Muscle of back (tissue), 11 donors: ENCODE results near the gene TIMP3. TPM values are rescaled to one million over a fixed set of nuclear protein-coding genes. Genes with fewer than 3 reads are reported as not detected.
A peak's percentile ranks its signal among the peaks of the same experiment; 100 is the strongest.

ENCODE experiments used
- DNase-seq, 3 donors: peaks; one replicate each; pipeline versions ENCODE4 v3.0.0 to v3.0.0-alpha.2; 2013
- polyA plus RNA-seq, 10 donors: library from polyadenylated mRNA; unstranded; fragments of 120-200 nt; gene quantifications; one replicate each; pipeline ENCODE4 v1.2.1, GENCODE V29; 2013; ENCODE audit not compliant: insufficient read length in 10 of 10

Gene TIMP3
- polyA plus RNA-seq, 10 donors: 107 to 166 (median 133) TPM

DNA sequence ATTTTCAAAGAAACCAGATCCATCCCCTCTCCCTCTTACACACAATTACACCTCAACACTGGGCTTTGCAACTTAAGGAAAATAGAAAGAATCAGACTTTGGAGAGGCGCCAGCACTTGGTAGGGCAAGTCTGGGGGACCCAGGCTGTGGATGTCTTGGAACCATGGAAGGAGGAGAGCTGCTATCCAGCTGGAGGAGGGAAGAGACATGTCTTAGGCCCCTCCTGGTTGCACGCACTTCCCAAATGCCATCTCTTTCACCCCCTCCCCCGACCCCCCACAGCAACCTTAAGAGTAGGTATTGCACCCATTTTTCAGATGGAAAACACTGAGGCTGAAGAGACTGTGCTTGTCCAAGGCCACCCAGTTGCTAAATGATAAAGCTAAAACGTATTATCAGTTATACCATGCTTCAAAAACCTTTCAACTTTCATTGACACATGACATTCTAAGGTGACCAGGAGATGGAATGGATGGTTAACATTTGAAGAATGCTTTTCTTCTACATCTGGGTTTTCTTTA is 3.9 kb downstream of the TIMP3 start:
- no peak for DNase-seq

DNA sequence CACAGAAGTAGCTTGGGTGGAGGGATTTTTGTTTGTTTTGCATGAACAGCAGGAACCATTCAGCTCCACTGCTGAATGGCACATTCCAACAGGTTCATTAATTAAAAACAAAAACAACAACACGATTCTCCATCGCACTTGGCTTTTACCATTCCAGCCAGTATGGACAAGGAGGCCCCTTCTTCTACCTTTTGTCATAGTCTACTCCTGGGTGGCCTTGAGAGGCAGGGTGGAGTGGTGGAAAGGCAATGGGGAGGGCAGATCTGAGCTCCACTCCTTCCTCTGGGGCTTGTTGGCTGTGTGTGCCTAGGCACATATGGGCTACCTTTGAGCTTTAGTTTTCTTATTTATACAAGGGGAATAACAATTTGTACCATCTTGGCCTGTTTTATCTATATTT is 4.8 kb downstream of the TIMP3 start:
- no peak for DNase-seq

DNA sequence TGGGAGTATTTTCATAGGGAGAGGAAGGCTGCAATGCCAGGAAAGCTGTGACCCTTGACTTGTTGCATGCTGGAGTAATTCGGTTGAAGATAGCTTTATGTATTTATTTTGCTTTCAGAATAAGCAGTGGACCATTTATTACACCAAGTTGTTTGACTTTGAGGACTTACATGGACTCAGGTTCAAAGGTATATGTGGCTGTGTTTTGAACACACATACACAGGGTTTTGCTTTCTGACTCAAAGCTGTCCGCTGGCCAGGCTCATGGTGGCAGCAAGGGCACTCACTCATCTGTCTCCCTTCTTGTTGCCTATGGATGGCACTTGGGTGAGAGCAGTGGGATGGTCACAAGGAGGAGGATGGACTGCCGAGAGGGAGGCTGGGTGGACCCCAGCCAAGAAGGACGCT is 6.5 kb downstream of the TIMP3 start:
- DNase-seq: no peak

DNA sequence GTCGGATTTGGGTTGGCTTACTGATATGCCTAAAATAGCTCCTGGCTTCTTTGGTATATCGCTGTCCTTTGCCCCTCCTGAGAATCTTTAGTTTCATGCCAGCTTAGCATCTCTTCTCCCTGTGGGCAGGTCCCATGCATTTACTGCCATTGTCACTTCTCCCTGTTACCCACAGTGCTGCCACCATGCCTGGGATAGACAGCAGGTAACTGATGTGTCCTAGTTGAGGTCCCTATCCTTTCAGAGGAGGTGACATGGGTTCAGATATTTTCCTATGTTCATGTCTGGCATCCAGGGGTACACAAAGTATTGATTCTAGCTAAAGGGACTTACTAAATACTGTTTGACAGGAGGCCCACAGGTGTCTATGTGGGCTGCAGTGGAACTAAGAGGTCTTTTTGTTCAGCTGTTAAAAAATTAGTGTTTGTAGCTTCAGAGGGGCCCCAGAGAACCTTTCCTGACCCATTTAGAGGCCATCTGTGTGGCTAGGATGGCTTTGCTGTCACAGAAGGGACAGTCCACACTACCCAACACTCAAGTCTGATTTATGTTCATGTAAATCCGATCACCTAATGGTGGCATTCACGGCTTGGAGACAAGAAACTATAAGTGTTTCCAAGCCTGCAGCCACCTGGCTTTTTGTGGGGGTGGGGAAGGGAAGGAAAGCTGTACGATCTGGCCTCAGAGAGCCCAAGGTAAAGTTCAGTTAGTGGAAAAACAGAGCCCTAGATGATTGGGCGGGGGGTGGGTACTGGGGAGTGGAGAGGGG is 8.5 kb downstream of the TIMP3 start:
- no peak for DNase-seq

DNA sequence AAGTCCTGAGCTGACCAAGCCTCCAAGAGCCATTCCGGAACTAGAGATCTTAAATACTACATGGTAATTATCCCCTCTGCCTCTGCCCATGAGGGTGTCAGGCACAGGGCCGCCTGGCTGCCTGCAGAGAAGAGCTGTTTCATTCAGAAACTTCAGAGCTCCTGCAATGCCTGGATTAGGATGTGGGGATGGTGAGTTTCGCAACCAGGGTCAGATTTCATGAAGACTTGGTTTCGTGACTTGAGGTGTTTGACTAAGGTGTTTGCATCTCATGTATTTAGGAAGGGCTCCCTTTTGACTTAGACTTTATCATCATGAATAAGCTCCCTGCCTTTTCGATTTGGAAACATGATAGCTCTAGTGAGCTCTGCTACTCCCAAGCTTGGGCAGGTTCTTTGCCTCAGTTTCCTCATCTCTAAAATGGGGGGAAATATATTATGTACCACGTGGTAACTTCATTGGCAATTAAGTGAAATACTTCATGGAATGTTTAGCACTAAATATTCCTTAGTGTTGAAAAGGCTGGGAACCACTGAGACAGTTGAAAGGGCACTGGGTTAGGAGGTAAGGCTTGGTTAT is 9.1 kb downstream of the TIMP3 start:
- DNase-seq: no peak

DNA sequence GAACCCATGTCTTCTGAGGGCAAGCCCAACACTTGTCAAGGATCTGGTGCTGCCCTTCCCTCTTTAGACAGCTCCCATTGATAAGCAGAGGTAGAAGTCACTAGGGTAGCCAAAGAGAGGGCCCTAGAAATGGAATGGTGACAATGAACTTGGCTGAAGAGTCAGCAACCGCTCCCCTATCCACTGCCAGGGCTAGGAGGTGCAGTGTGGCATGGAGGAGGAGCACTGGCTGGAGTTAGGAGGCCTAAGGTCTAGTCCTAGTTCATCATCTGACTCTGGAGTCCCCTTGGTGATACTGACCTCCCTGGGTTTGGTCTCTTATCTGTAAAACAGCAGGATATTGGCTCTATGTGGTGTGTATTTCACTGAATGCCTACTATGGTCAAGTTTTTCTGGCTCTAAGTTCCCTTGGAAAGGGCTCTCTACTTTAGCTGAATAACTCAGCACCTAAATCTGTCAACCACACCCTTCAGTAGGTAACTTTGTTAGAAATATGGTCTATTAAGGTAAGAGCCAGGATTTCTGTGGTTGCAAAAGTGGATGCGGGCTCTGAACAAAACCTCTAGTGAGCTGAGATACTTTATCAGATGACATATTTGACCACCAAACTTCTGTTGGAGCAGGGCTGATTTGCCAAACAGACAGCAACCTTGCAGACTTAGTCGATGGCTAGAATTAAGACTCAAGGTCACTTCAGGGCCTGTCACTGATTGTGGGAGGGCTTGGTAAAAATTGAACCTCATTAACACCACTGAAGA is 10.5 kb downstream of the TIMP3 start:
- DNase-seq: no peak

DNA sequence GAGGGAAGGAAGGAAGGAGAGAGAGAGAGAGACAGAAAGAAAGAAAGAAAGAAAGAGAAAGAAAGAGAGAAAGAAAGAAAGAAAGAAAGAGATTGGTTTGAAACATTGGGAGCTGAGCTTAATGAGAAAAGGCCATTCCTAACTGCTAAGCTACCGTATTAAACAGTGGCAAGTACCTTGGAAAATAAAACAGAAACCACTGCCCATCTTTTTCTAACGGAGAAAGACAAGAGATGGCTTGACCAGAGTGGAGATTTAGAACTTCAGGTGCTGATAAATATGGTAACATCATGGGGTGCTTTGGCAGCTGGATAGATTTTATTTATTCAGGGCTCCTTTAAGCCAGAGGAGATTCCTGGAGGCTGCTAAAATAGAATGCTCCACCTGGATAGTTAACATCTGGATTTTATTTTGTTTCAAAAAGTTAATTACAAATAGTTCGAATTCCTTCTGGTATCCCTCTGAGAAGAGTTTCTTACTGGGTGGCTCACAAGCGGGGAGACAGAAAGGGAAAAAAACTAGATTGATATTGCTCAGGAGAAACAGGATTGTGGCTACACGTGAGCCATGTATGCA is 12.9 kb downstream of the TIMP3 start:
- no peak for DNase-seq

DNA sequence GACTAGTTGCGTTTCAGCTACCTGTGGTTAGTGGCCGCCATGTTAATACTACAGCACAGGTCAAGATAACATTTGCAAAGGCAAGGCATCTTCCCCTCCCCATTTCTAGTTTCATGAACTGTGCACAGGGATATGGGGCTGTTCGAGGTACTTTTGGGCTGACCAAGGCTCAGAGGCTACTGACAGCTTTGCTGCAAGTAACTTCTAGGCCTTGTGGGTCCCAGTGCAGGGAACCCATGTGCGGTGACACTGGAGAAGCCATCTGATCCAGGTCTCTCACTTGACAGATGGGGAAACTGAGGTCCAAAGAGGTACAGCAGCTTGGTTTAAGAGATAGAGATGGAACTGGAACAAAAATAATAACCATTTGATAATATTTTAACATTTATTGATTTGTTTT is 13.6 kb downstream of the TIMP3 start:
- DNase-seq: no peak

DNA sequence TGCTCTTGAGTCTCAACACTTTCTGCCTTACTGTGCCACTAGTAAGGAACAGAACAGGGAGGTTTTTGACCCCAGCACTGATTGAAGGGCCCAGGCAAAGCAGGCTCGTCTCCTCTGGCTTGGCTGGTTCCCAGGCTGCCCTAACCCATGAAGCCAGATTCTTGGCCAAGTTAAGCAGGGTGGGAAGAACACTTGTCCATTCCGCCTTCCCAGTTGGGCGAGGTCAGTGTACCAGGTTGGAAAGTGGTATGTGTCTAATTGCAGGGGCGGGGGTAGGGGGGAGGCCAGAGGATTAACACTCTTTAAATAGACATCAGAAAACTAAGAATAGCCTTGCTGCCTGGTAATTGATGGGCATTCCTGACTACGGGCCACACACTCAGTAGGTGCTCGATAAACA is 14.4 kb downstream of the TIMP3 start:
- DNase-seq: no peak

DNA sequence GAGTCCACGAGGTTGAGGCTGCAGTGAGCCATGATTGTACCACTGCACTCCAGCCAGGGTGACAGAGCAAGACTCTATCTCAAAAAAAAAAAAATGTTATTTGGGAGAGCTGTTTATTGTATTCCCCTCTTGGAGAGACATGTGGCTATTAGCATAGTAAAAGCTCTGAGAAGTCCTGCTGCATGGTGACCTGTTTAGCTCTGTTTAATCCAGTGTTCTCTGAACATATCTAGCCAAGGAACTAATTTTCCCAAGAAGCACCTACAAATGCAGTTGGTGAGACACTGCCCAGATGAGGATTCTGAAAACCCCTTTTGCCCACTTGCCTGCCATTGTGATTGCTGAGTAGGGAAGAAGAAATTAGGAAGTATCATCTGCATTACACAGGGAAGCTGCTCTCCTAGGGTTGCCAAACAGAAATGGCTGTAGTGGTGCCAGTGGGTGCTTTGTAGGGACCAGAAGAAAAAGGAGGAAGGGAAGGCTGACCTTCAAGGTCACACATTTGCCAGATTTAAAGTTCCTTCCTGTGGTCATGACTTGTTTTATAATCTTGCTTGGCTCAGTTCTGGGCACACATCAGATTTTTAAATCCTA is 15.7 kb downstream of the TIMP3 start:
- no peak for DNase-seq

DNA sequence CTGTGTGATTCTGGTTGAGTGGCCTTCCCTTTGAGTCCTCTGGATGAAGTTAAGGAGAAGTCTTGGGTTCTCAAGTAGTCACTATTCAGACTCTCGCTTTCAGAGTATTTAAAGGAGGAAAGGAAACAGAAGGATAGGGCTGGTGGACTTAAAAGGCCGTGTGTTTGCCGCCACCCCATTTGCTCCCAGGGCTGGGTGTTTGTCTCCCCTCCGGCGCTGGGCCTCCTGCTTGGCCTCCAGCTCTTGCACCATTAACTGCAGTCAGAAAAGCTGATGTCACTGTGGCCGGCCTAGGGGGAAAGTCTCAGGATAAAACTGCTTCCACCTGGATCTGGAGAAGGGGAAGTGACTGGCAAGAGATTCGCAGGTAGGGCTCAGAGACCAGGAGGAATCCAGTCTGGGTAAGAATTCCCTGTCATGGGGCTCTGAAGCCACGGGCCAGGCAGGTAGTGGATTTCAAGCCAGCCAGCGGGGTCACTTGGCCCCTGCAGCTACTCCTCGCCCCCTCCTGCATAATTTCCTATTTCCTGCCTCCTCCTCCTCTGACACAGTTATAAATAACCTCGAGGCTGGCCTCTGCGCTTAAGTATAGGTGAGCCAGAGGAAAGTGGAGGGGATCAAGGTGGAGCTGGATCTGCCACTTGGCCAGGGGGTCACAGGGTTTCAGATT is 17.1 kb downstream of the TIMP3 start:
- peak in 1 of 3 donors; percentile 67 for DNase-seq

DNA sequence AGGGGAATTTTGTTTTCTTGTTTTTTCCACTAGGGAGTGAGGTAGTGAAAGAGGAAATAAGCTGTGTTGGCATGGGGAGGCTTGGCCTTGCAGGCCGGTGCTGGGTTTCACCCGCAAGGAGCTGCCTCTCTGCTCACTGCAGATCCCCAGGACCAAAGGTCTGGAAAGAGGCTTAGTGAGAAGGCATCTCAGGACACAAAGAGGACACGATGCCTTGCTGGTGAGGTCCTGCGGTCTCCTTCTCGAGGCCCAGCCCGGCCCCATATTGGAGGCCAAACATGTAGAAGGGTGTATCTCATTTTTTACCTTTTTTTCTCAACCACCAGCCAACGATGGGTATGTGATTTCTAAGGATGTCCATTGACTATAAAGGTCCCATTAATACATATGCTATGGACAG is 17.6 kb downstream of the TIMP3 start:
- no peak for DNase-seq

DNA sequence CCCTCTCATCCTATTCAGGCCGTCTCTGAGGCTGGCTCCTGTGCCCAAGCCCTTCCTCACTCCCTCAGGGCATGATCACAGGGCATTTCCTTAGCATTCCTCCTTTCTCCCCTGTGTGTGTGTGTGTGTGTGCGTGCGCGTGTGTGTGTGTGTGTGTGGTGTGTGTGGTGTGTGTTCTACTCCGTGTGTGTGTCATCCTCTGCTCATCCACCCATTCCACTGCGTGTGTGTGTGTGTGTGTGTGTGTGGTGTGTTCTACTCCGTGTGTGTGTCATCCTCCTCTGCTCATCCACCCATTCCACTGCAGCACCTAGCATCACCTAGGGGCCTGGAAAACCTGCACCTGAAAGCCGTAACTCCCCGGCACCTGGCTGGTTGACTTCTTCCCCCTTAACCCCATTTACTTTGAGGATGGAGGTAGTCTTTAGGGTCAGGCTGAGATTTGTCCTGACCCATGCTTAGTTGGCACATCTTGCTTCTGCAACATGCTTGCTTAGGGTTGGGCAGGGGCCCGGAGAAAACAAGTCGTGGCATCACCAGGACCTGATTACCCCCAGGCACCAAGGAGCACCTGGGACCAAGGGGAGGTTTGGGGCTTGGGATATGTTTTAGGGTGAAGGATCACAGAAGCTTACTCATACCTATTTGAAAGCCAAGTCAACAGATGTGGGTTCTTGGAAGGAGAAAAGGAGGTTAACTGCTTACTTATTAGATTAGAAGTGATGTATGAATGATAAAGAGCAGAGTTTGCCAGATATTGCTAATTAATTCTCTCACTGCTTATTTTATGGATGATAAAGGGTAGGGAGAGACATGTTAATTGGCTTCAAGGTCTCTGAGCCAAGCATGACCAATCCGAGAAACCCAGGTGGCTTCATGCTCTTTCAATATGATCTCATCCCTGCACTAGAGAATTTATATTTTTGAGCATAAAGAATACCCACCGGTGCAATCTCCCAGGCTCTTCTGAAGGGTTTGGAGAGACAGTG is 18.9 kb downstream of the TIMP3 start:
- no peak for DNase-seq

DNA sequence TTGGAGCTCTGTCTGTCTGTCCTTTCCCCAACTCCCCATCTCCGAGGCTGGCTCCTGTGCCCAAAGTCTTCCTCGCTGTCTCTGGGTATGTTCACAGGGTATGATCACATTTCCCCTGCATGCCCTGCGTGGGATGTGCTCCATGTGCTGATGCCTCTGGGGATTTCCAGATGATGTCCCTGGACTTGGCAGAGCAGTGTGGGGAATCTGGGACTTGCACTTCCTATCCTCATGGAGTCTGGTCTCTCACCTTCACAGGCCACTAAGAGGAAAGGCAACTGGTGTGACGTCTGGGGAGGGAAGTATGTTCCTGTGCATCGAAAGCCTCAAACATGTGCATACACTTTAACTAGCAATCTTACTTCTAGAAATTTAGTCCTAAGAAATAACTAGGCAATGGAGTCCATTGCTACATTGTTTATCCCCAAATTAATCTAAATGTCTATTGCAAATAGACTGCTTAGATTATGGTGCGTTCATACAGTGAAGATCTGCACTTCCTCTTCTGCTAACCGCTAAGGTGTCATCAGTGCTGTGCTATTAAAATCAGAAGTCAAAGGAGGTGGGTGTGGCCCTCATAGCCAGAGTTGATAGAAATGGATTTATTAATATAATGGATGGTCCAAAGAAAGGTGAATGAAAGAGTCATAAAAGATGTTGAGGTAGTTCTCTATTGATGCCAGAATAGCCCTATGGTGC is 20.8 kb downstream of the TIMP3 start:
- no peak for DNase-seq

DNA sequence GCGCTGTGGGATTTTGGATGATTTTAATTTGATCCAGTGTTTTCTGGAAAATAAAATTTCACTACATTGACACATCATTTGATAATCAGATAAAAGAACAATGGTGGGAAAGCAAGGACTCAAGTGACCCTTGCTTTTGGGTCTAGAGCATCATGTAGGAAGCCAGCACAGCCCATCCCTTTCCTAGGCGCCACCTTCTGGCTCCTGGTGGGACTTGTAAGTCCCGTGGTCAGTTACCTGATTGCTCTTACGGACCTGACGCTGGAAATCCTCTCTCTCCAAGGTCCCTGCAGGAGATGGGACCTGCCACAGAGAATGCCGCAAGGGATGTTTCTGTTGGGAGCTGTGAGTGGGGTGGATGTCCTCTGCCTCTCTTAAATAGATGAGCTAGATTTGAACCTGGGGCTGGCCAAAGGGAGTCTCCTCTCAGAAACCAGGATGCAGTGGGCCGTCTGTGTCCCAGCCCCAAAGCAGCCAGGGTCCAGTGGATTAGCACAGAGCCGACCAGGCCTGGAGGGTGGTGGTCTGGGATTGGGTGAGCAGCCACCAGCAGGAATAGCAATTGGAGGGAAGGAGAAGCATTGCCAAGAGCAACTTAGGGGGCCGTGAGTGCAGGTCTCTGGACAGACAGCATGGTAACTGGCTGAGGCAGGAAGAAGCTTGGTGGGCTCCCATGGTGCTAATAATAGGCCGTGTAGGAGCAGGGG is 21.7 kb downstream of the TIMP3 start:
- DNase-seq: no peak

DNA sequence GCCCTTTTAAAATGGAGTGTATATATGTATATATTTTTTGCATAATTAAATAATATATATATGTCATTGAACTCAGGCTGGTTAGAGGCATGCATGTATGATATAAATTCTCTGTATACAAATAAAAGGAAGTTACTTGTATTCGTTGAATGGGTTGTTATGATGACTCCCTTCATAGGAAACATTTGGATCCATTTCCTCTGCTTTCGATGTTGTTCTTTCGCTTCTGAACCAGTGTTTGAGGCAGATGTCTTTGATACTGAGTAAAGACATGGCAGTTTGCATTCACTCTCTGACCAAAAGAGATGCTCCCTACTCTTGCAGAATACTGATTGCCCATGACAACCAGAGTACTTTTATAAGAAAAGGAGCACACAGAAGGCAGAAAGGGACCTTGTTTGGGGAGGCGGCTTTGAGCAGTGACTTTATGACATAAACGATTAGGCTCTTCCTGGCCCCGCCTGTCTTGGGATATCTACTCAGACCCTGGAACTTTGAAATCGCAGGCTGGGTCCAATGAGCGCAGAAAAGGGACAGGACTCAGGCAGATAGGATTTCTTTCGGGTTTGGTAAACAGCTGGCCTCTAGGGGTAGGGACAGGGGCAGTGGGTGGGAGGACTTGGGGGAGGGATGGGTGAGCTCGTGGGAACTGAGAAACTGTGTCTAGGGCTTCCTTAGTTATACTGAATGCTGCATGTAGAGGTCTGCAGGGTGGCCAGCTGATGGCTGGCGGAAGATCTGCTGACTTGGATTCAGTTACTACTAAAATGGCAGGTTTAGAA is 23.2 kb downstream of the TIMP3 start:
- DNase-seq: no peak

DNA sequence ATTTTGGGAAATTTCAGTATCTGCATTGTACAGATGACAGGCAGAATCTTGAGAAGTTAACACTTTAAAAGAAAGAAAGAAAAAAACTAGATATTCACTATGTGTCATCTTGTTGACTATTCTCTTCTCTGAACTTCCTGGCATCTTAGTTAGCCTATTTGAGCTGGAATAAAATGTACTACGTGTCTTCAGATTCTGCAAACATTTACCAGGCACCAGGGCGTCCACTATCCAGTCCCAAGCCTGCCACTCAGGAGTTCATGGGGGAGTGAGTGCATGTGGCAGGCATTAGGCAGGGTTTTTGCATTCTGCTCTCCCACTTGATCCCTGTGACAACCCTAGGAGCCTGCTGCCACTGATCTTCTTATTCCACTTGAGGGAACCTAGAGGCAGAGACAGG is 25.0 kb downstream of the TIMP3 start:
- no peak for DNase-seq

DNA sequence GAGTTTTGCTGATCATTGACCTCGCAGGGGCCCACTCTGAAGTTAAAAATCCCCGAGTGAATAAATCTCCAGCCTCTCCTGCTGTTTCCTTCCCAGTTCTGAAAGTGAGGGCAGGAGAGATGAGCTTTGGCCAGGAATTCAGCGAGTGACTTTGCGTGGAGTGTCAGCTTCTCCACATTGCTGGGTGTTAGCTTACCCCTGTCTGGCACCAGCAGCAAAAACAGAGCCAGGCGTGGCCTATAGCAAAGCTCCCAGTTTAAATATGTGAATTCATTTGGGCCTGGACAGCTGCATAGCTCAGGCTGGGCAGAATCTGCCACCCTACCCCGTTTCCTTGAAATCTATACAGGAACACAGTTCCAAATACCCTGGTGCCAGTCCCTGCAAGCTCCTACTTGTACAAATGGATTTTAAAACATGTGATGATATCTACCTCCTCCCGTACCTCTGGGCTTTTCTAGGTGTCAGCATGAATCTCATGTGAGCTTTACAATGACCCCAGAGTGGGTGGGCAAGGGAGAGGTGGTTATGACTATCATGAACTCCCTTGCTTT is 25.6 kb downstream of the TIMP3 start:
- DNase-seq: peak in 2 of 3 donors; percentile 45 to 64
